Stimulated activated CD8-positive, alpha-beta memory T cell treated with anti-CD3 and anti-CD28 coated beads, Interleukin-12 subunit alpha, Interleukin-12 subunit beta, amount 100 ng/mL, for 24 hours (primary cell): Measurements from ENCODE around the gene HTR1D.
A peak's percentile ranks its signal among the peaks of the same experiment; 100 is the strongest.

ENCODE experiments used
- DNase-seq: peaks from one replicate; pipeline ENCODE4 v3.0.0-alpha.2; 2020; ENCODE audit errors: extremely low read depth

Gene HTR1D

GRCh38 chr1:23184212-23184934, 32.9 kb downstream of the HTR1D start:
- no peak for DNase-seq

GRCh38 chr1:23179862-23180261, 37.4 kb downstream of the HTR1D start:
- DNase-seq, result no peak

GRCh38 chr1:23178950-23179349, 38.4 kb downstream of the HTR1D start:
- DNase-seq, result no peak

- DNase-seq, result no peak
Measured at GRCh38 chr1:23178414-23178813, 38.9 kb downstream of the HTR1D start.

GRCh38 chr1:23177438-23178380, 39.6 kb downstream of the HTR1D start:
- DNase-seq, result no peak

GRCh38 chr1:23177031-23177430, 40.3 kb downstream of the HTR1D start:
- DNase-seq, result no peak

- no peak for DNase-seq
Measured at GRCh38 chr1:23174426-23175110, 42.7 kb downstream of the HTR1D start.

GRCh38 chr1:23171181-23171755, 46.0 kb downstream of the HTR1D start:
- DNase-seq, result no peak

- DNase-seq, result no peak
Measured at GRCh38 chr1:23169727-23170335, 47.5 kb downstream of the HTR1D start.

GRCh38 chr1:23169195-23169575, 48.1 kb downstream of the HTR1D start:
- DNase-seq, result no peak

GRCh38 chr1:23168445-23169194, 48.7 kb downstream of the HTR1D start, which contains the start of gene LUZP1:
Gene LUZP1 (minus strand): TSS chr1:23168856.
- DNase-seq, result peak; percentile 63

- DNase-seq, result no peak
Measured at GRCh38 chr1:23168079-23168444, 49.2 kb downstream of the HTR1D start.

- DNase-seq, result no peak
Measured at GRCh38 chr1:23167353-23168078, 49.8 kb downstream of the HTR1D start.

- no peak for DNase-seq
Measured at GRCh38 chr1:23166854-23167253, 50.4 kb downstream of the HTR1D start.

- DNase-seq, result no peak
Measured at GRCh38 chr1:23163395-23163794, 53.9 kb downstream of the HTR1D start.

- DNase-seq, result no peak
Measured at GRCh38 chr1:23159963-23160877, 57.1 kb downstream of the HTR1D start.

- DNase-seq, result no peak
Measured at GRCh38 chr1:23156940-23157339, 60.4 kb downstream of the HTR1D start.

GRCh38 chr1:23152966-23153684, 64.2 kb downstream of the HTR1D start:
- DNase-seq, result no peak
